PC-3 (cell line): ENCODE measurements around the gene YY1. TPM values are rescaled to one million over a fixed set of nuclear protein-coding genes. Genes with fewer than 3 reads are reported as not detected.
"Not testable (repeated sequence)": the region's sequence is repeated elsewhere in the genome, so short reads cannot be mapped to it uniquely, and the experiment has no call there.

Experiments used
- ATAC-seq: fragments of 200-7000 bp; cut with Tn5 transposase; 2 replicates; pipeline ENCODE4 v1.9.1; 2020; ENCODE audit warnings: mild to moderate bottlenecking, moderate library complexity
- BruUV-seq: library from RNA; stranded (reverse); fragments of 400-500 nt; replicated peaks from 2 replicates; lab custom pipeline; 2021; lab: Mats Ljungman, UMichigan
- CTCF ChIA-PET: fragments of 300-600 bp; sonication (Branson Sonifier 250); formaldehyde crosslinking; loops from one replicate; lab custom pipeline; 2022; ENCODE audit warnings: antibody characterized with exemption; lab: Charles Lee
- POLR2A ChIA-PET: fragments of 300-600 bp; sonication (Branson Sonifier 250); formaldehyde crosslinking; loops from one replicate; lab custom pipeline; 2022; ENCODE audit warnings: antibody characterized with exemption; ENCODE audit not compliant: unreplicated experiment; lab: Charles Lee
- DNase-seq: peaks from one replicate; pipeline ENCODE4 v3.0.0-alpha.2; 2015
- H2AFZ ChIP-seq: fragments of 300-600 bp; sonication (generic); 2 replicates; pipeline ENCODE4 v1.6.0; 2016; ENCODE audit warnings: antibody characterized with exemption, low read length
- H3F3A ChIP-seq: fragments of 300-600 bp; sonication (generic); one replicate; pipeline ENCODE4 v1.6.0; 2017; ENCODE audit warnings: antibody characterized with exemption, low read length, control low read depth, mild to moderate bottlenecking; ENCODE audit not compliant: unreplicated experiment
- H3K27ac ChIP-seq: fragments of 300-600 bp; sonication (generic); 2 replicates; pipeline ENCODE4 v1.5.1; 2016; ENCODE audit warnings: mild to moderate bottlenecking, low read length
- H3K27me3 ChIP-seq: fragments of 300-600 bp; sonication (generic); 2 replicates; pipeline ENCODE4 v1.6.1; 2016; ENCODE audit warnings: low read length, mixed read lengths
- H3K36me3 ChIP-seq: fragments of 300-600 bp; sonication (generic); 2 replicates; pipeline ENCODE4 v1.6.1; 2016; ENCODE audit warnings: low read depth, mixed run types, low read length, mixed read lengths
- H3K4me1 ChIP-seq: fragments of 300-600 bp; sonication (generic); 2 replicates; pipeline ENCODE4 v1.5.1; 2016; ENCODE audit warnings: low read length; ENCODE audit not compliant: insufficient read depth
- H3K4me2 ChIP-seq: fragments of 300-600 bp; sonication (generic); 2 replicates; pipeline ENCODE4 v1.6.0; 2016; ENCODE audit warnings: low read length
- H3K4me3 ChIP-seq: fragments of 300-600 bp; sonication (generic); 2 replicates; pipeline ENCODE4 v1.5.1; 2016; ENCODE audit warnings: mild to moderate bottlenecking, low read length, mixed read lengths
- H3K79me2 ChIP-seq: fragments of 300-600 bp; sonication (generic); 2 replicates; pipeline ENCODE4 v1.6.1; 2017; ENCODE audit warnings: low read length, mixed read lengths
- H3K9ac ChIP-seq: fragments of 300-600 bp; sonication (generic); 2 replicates; pipeline ENCODE4 v1.6.0; 2016; ENCODE audit warnings: mild to moderate bottlenecking, low read length
- H3K9me2 ChIP-seq: fragments of 300-600 bp; sonication (generic); replicated peaks from 2 replicates; pipeline ENCODE4 v1.6.1; 2016; ENCODE audit warnings: mixed run types, low read length, mixed read lengths
- H3K9me3 ChIP-seq: fragments of 300-600 bp; sonication (generic); 2 replicates; pipeline ENCODE4 v1.6.1; 2016; ENCODE audit warnings: low read length, mixed read lengths
- H4K20me1 ChIP-seq: fragments of 300-600 bp; sonication (generic); 2 replicates; pipeline ENCODE4 v1.6.1; 2016; ENCODE audit warnings: low read length, mixed read lengths
- CTCF ChIP-seq: fragments of 300-600 bp; sonication (generic); conservative IDR thresholded peaks from 2 replicates; pipeline ENCODE4 v1.5.1; 2017; ENCODE audit warnings: antibody characterized with exemption, low read depth, mild to moderate bottlenecking, low read length
- EZH2 ChIP-seq: fragments of 300-600 bp; sonication (generic); IDR thresholded peaks from one replicate; pipeline ENCODE4 v1.6.1; 2017; ENCODE audit warnings: antibody characterized with exemption, mild to moderate bottlenecking, low read length; ENCODE audit not compliant: unreplicated experiment
- EZH2phosphoT487 ChIP-seq: fragments of 300-600 bp; sonication (generic); IDR thresholded peaks from 2 replicates; pipeline ENCODE4 v1.6.1; 2018; ENCODE audit warnings: mild to moderate bottlenecking, antibody characterized with exemption, low read length, borderline replicate concordance
- intact Hi-C: fragments of 100-400 bp; cut with micrococcal nuclease; formaldehyde crosslinking; loops from 2 replicates; pipeline ENCODE4 v1.9.0; 2023
- total RNA-seq: library from RNA; depleted of rRNA; stranded (reverse); fragments of >200 nt; gene quantifications from 2 replicates; pipeline ENCODE4 v1.2.3, GENCODE V29; 2014

Gene YY1
- total RNA-seq, 1 experiment from 2014 or later = 64.1 TPM

DNA sequence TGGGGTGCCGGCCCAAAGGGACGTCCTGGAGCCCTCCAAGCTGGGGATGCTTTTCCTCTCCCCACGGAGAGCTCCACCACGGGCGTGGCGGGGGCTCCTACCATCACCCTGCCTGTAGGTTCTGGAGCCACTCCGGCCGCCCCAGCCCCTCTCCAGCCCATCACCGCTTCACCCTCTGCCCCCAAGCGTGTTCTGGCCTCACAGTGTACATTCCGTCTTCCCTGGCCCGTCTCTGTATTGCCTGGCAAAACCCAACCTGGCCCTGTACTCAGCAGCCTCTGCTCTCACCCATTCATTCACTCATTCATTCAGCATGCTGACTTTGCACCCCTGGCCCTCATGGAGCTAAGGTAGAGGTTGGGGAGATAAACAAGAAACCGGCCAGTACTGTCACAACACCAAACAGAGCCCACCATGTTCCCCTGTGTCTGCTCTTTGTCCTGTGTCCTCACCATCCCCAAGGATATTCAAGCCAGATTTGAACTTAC, 47.0 kb downstream of the YY1 start:
- no peak for ATAC-seq
- intact Hi-C loops = loop anchor here (2.0 kb wide), 2 partner anchors 17 to 91 kb away; partner anchors contain the start of gene WDR25
- peak overlapping the region; percentile 96; the same call in 1 of the 2 replicates for H2AFZ ChIP-seq
- peak overlapping the region; percentile 94 for H3K9ac ChIP-seq
- H3K4me1 ChIP-seq = 0 out of 2 replicates have a peak, but pooled peaks cover 3% of the 10 kb centered on the region
- CTCF ChIA-PET = no interaction called here
- H3K27ac ChIP-seq = no peak overlapping the region
- H3K36me3 ChIP-seq = no peaks in the 10 kb centered on the region
- H3K27me3 ChIP-seq = no peaks in the 10 kb centered on the region
- TF ChIP-seq EZH2phosphoT487 = no peak
- TF ChIP-seq EZH2 = no peak
- peak; percentile 21; the same call in 1 of the 2 replicates for TF ChIP-seq CTCF
- peaks cover 9% of the 10 kb centered on the region; the same call in 1 of the 2 replicates for H3K79me2 ChIP-seq
- POLR2A ChIA-PET = no interaction called here
- peak overlapping the region; percentile 77 for H3K4me3 ChIP-seq
- peaks cover 4% of the 10 kb centered on the region for H3F3A ChIP-seq
- no TSS peak for BruUV-seq
- H3K9me2 ChIP-seq = no peaks in the 10 kb centered on the region
- H3K9me3 ChIP-seq = no peaks in the 10 kb centered on the region
- H4K20me1 ChIP-seq = no peaks in the 10 kb centered on the region
- H3K4me2 ChIP-seq = peak overlapping the region; percentile 97
- no peak for DNase-seq

- no peaks in the 10 kb centered on the region for H3K36me3 ChIP-seq
- BruUV-seq = no TSS peak
- no peaks in the 10 kb centered on the region for H3K9me3 ChIP-seq
- peaks cover 4% of the 10 kb centered on the region for H3F3A ChIP-seq
- TF ChIP-seq EZH2 (no peak), EZH2phosphoT487 (no peak)
- intact Hi-C loops = no loop called here
- ChIA-PET CTCF (no interaction called here), POLR2A (no interaction called here)
- H3K79me2 ChIP-seq = peaks cover 4% of the 10 kb centered on the region; the same call in 1 of the 2 replicates
- DNase-seq (no peak), ATAC-seq (peak; percentile 12; the same call in 1 of the 2 replicates)
- H4K20me1 ChIP-seq = no peaks in the 10 kb centered on the region
- H3K4me3 ChIP-seq = no peak overlapping the region
- no peaks in the 10 kb centered on the region for H3K27me3 ChIP-seq
- H2AFZ ChIP-seq = no peak overlapping the region
- H3K9me2 ChIP-seq = no peaks in the 10 kb centered on the region
- no peak overlapping the region for H3K27ac ChIP-seq
- no peak overlapping the region for H3K9ac ChIP-seq
- H3K4me2 ChIP-seq = no peak overlapping the region
- 0 out of 2 replicates have a peak, but pooled peaks cover 3% of the 10 kb centered on the region for H3K4me1 ChIP-seq
Observed at GRCh38 chr14:100286484-100287191, 47.7 kb downstream of the YY1 start.

DNA sequence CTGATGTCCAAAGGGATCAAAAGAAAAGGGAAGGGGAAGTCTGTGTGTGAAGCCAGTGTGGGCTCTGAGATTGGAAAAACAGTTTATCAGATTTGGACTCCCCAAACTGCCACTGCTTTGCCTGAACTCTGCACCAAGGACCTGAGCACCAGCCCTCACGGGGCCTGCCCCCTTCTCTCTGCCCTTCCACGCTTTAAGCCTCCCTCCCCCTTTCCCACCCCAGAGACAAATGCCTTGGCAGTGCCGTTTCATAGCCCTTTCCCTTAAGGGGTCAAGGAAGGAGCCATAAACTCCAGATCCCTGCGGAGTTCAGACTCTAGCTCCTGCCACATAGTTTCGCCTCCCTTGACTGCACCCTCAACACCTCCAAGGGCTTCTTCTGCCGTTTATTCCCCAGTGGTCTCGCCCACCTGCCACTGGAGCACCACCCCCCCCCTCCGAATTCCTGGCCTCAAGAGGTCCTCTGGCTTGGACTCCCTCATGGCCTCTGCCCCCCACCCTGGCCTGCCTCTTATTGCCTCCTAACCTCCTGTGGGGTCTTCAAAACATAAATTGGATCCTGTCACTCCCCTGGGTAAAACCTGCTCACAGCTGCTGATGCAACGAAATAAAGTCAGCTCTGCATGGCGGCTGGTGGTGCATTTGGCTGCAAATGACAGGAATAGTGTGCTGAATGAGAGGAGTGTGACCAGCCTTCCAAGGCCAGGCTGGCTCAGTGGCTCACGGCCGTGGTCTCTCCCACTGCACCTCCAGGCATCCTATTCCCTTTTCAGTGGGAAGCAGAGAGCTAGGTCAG, 48.5 kb downstream of the YY1 start:
- POLR2A ChIA-PET = no interaction called here
- ATAC-seq = no peak
- BruUV-seq = no TSS peak

DNA sequence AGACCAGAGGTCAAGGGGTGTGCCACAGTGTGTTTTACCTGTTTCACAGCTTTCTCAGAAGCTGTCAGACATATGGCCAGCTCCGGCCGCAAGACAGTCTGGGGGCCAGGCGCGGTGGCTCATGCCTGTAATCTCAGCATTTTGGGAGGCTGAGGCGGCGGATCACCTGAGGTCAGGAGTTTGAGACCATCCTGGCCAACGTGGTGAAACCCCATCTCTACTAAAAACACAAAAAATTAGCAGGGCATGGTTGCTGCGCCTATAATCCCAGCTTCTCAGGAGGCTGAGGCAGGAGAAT, 49.0 kb downstream of the YY1 start:
- H3K4me1 ChIP-seq, intact Hi-C loops, H3K27me3 ChIP-seq, H3K27ac ChIP-seq, H2AFZ ChIP-seq, H3F3A ChIP-seq, H3K9me2 ChIP-seq, ATAC-seq, H3K36me3 ChIP-seq, DNase-seq, H3K9me3 ChIP-seq, H4K20me1 ChIP-seq, H3K79me2 ChIP-seq, H3K4me3 ChIP-seq, H3K4me2 ChIP-seq, H3K9ac ChIP-seq, POLR2A ChIA-PET, BruUV-seq: not testable (repeated sequence)
- CTCF ChIA-PET = interaction anchor here (0.7 kb wide), 1 partner anchor 24 kb away, joined by 3 read pairs; no protein-coding TSS in a partner anchor

More for the DNA sequence above, 48.5 kb downstream of the YY1 start:
- CTCF ChIA-PET = no interaction called here
- Histone ChIP-seq H3K27ac (no peak overlapping the region), H3K9me2 (no peaks in the 10 kb centered on the region), H3K9me3 (no peaks in the 10 kb centered on the region), H3K9ac (no peak overlapping the region), H3K27me3 (no peaks in the 10 kb centered on the region), H4K20me1 (no peaks in the 10 kb centered on the region), H3K4me2 (no peak overlapping the region), H3K4me1 (0 out of 2 replicates have a peak, but pooled peaks cover 3% of the 10 kb centered on the region), H3K4me3 (no peak overlapping the region), H3F3A (peaks cover under 1% of the 10 kb centered on the region), H3K79me2 (no peaks in the 10 kb centered on the region), H3K36me3 (no peaks in the 10 kb centered on the region), H2AFZ (no peak overlapping the region)
- no peak for TF ChIP-seq CTCF
- TF ChIP-seq EZH2phosphoT487 = no peak
- TF ChIP-seq EZH2 = no peak
- no peak for DNase-seq
- intact Hi-C loops = no loop called here
